ENCODE data around the gene BTBD16. TPM values are rescaled to one million over a fixed set of nuclear protein-coding genes. Genes with fewer than 3 reads are reported as not detected.

The BTBD16 gene
- total and polyA plus RNA-seq, 2 of the 4 experiments (the other 2 are of a cell fraction), result not detected

GRCh38 chr10:122328676-122329075 lies 57.6 kb downstream of the BTBD16 start:
- Histone ChIP-seq H3K4me1 (ENCODE audit: control insufficient read depth, insufficient read depth, low read length) (no peaks in the 10 kb centered on the region), H3K4me2 (ENCODE audit: low read depth, low read length) (no peak overlapping the region), H4K91ac (ENCODE audit: insufficient read depth, low read depth, low read length) (no peak overlapping the region), H3K14ac (replicated peaks; ENCODE audit: low read depth, low read length) (no peak overlapping the region), H3K9me1 (ENCODE audit: insufficient read depth, low read length) (no peaks in the 10 kb centered on the region), H3K4ac (ENCODE audit: low read depth, low read length) (no peak overlapping the region), H4K8ac (ENCODE audit: low read depth in 2 of 2, low read length in 2 of 2) (no peak overlapping the region), H3K27ac (ENCODE audit: insufficient read depth, low read length) (no peak overlapping the region), H2BK120ac (ENCODE audit: low read depth, low read length) (no peak overlapping the region), H2AK5ac (ENCODE audit: low read depth, low read length) (no peak overlapping the region), H4K20me1 (ENCODE audit: insufficient read depth, low read length) (no peaks in the 10 kb centered on the region), H3K9ac (ENCODE audit: low read depth, low read length) (no peak overlapping the region), H3K23ac (ENCODE audit: low read depth, low read length) (no peak overlapping the region), H2AK9ac (replicated peaks; ENCODE audit: low read depth, low read length, poor library complexity) (no peak overlapping the region), H3K4me3 (ENCODE audit: insufficient read depth, low read depth, low read length) (no peak overlapping the region), H3K9me3 (ENCODE audit: control insufficient read depth, insufficient read depth, low read length) (no peaks in the 10 kb centered on the region), H3K56ac (ENCODE audit: extremely low read depth, insufficient read depth, low read length) (no peak overlapping the region), H3K18ac (ENCODE audit: low read depth, low read length) (no peak overlapping the region), H2BK5ac (ENCODE audit: low read depth, low read length, poor library complexity, severe bottlenecking) (no peak overlapping the region), H3K79me1 (ENCODE audit: low read depth in 1 of 2, low read length in 2 of 2) (no peaks in the 10 kb centered on the region), H3K36me3 (ENCODE audit: control insufficient read depth, insufficient read depth, low read length) (no peaks in the 10 kb centered on the region), H2BK15ac (ENCODE audit: low read depth, low read length) (no peak overlapping the region), H2BK20ac (ENCODE audit: low read depth, low read length) (no peak overlapping the region), H2AFZ (replicated peaks; ENCODE audit: low read length, poor library complexity) (no peak overlapping the region), H3K27me3 (ENCODE audit: control insufficient read depth, insufficient read depth, low read length) (peaks cover 21% of the 10 kb centered on the region), H4K5ac (ENCODE audit: low read depth, low read length) (no peak overlapping the region)
- DNase-seq (no peak), ATAC-seq (ENCODE audit: low read depth) (no peak)
- no TSS peak for BruUV-seq (replicated peaks)
- ChIA-PET POLR2A (ENCODE audit: unreplicated experiment) (no interaction called here), CTCF (interaction anchor here (1.1 kb wide), 1 partner anchor 107 kb away, joined by 3 read pairs; no protein-coding TSS in a partner anchor)
- dilution Hi-C loops (cut with HindIII; ENCODE audit: low sequenced_read_pairs, unreplicated experiment), result no loop called here
- intact Hi-C loops (cut with micrococcal nuclease), result no loop called here
- in situ Hi-C loops (cut with MboI; ENCODE audit: low sequenced_read_pairs), result no loop called here
- WGBS, 2 experiments (ENCODE audit: extremely low coverage in 2 of 2, insufficient read length in 1 of 2), result no CpG with 5 or more reads among the region's 9 CpGs
- no peak for TF ChIP-seq SMC3 (IDR thresholded peaks at IDR 0.05; ENCODE audit: low read depth, low read length)

Data from IMR-90 (cell line).